NCI-H1105 treated with DMSO at 0.1 percent for 48 hours (cell line): Measurements from ENCODE around the gene ATXN7L2.
"Not testable (repeated sequence)": the region's sequence is repeated elsewhere in the genome, so short reads cannot be mapped to it uniquely, and the experiment has no call there.

ENCODE experiments used
- DNase-seq: peaks from one replicate; lab custom pipeline; 2025; lab: John Stamatoyannopoulos, UW

Gene ATXN7L2

GRCh38 chr1:109483672-109484518 is at the start of gene ATXN7L2:
TSS of gene ATXN7L2 (plus strand) at chr1:109483905. CDS start at chr1:109483954, 49 bp downstream.
- peak; percentile 91 for DNase-seq

GRCh38 chr1:109434484-109434883 is 49.2 kb upstream of the ATXN7L2 start:
- DNase-seq = no peak

- no peak for DNase-seq
These were observed 44.9 kb upstream of the ATXN7L2 start for GRCh38 chr1:109438798-109439297.

- no peak for DNase-seq
These were observed 42.6 kb upstream of the ATXN7L2 start for GRCh38 chr1:109441069-109441468.

GRCh38 chr1:109443476-109443875 is 40.2 kb upstream of the ATXN7L2 start:
- DNase-seq = no peak

- no peak for DNase-seq
These were observed 39.4 kb upstream of the ATXN7L2 start for GRCh38 chr1:109444346-109444745.

- not testable (repeated sequence) for DNase-seq
These were observed 37.6 kb upstream of the ATXN7L2 start for GRCh38 chr1:109445949-109446695.

GRCh38 chr1:109447524-109447923 is 36.2 kb upstream of the ATXN7L2 start:
- DNase-seq = no peak

- DNase-seq = no peak
These were observed 29.1 kb upstream of the ATXN7L2 start for GRCh38 chr1:109454497-109455133.

- DNase-seq = no peak
These were observed 25.9 kb upstream of the ATXN7L2 start for GRCh38 chr1:109457819-109458218.

GRCh38 chr1:109466125-109466451 is 17.6 kb upstream of the ATXN7L2 start:
- no peak for DNase-seq

GRCh38 chr1:109466452-109467300 is 17.0 kb upstream of the ATXN7L2 start, which contains the start of gene SYPL2:
TSS of gene SYPL2 (plus strand) at chr1:109466546. CDS start at chr1:109466844, 298 bp downstream.
- peak; percentile 33 for DNase-seq

GRCh38 chr1:109467301-109467777 is 16.4 kb upstream of the ATXN7L2 start:
- DNase-seq = no peak

GRCh38 chr1:109468061-109468460 is 15.6 kb upstream of the ATXN7L2 start:
- no peak for DNase-seq

- no peak for DNase-seq
These were observed 14.8 kb upstream of the ATXN7L2 start for GRCh38 chr1:109468903-109469302.

GRCh38 chr1:109470245-109470644 is 13.5 kb upstream of the ATXN7L2 start:
- no peak for DNase-seq

GRCh38 chr1:109472779-109473178 is 10.9 kb upstream of the ATXN7L2 start:
- no peak for DNase-seq

GRCh38 chr1:109473284-109474057 is 10.2 kb upstream of the ATXN7L2 start:
- not testable (repeated sequence) for DNase-seq

- no peak for DNase-seq
These were observed 9.0 kb upstream of the ATXN7L2 start for GRCh38 chr1:109474697-109475096.

GRCh38 chr1:109475261-109475660 is 8.4 kb upstream of the ATXN7L2 start:
- no peak for DNase-seq

GRCh38 chr1:109476825-109477224 is 6.9 kb upstream of the ATXN7L2 start:
- DNase-seq = no peak
